ENCODE measurements around the gene CYP2W1.

DNA sequence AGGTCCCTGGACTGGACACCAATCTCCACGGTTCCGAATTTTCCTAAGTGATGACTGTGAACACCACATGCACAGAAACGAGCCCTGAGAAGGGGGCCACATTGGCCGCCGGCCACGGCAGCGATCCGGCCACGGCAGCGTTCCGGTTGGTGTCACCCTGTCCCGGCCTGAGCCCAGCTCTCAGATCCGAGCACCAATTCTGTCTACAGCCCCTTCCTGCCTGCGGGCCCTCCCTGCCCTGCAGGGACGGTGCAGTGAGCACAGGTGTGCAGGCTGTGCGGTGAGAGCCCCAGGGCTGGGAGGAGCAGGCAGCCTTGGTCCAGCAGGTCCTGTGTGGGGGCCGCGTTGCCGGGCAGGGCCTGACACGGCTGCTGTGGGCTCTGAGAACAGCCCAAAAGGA is 31.7 kb downstream of the CYP2W1 start:
- TF ChIP-seq, protein P1, sequence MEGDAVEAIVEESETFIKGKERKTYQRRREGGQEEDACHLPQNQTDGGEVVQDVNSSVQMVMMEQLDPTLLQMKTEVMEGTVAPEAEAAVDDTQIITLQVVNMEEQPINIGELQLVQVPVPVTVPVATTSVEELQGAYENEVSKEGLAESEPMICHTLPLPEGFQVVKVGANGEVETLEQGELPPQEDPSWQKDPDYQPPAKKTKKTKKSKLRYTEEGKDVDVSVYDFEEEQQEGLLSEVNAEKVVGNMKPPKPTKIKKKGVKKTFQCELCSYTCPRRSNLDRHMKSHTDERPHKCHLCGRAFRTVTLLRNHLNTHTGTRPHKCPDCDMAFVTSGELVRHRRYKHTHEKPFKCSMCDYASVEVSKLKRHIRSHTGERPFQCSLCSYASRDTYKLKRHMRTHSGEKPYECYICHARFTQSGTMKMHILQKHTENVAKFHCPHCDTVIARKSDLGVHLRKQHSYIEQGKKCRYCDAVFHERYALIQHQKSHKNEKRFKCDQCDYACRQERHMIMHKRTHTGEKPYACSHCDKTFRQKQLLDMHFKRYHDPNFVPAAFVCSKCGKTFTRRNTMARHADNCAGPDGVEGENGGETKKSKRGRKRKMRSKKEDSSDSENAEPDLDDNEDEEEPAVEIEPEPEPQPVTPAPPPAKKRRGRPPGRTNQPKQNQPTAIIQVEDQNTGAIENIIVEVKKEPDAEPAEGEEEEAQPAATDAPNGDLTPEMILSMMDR (IDR thresholded peaks at IDR 0.05; ENCODE audit: insufficient read depth, low read length) = no peak
- TF ChIP-seq GABPA (IDR thresholded peaks at IDR 0.05; ENCODE audit: low read depth) = no peak
- TF ChIP-seq, protein P2, sequence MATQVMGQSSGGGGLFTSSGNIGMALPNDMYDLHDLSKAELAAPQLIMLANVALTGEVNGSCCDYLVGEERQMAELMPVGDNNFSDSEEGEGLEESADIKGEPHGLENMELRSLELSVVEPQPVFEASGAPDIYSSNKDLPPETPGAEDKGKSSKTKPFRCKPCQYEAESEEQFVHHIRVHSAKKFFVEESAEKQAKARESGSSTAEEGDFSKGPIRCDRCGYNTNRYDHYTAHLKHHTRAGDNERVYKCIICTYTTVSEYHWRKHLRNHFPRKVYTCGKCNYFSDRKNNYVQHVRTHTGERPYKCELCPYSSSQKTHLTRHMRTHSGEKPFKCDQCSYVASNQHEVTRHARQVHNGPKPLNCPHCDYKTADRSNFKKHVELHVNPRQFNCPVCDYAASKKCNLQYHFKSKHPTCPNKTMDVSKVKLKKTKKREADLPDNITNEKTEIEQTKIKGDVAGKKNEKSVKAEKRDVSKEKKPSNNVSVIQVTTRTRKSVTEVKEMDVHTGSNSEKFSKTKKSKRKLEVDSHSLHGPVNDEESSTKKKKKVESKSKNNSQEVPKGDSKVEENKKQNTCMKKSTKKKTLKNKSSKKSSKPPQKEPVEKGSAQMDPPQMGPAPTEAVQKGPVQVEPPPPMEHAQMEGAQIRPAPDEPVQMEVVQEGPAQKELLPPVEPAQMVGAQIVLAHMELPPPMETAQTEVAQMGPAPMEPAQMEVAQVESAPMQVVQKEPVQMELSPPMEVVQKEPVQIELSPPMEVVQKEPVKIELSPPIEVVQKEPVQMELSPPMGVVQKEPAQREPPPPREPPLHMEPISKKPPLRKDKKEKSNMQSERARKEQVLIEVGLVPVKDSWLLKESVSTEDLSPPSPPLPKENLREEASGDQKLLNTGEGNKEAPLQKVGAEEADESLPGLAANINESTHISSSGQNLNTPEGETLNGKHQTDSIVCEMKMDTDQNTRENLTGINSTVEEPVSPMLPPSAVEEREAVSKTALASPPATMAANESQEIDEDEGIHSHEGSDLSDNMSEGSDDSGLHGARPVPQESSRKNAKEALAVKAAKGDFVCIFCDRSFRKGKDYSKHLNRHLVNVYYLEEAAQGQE (IDR thresholded peaks at IDR 0.05; ENCODE audit: insufficient replicate concordance, low read depth) = no peak
